ENCODE data around the gene MYH6.

Gene MYH6

GRCh38 chr14:23355871-23356435 lies 52.1 kb downstream of the MYH6 start:
- DNase-seq (ENCODE audit: low read depth): no peak

- no peak for DNase-seq (ENCODE audit: low read depth)
These were observed 53.1 kb downstream of the MYH6 start for GRCh38 chr14:23354990-23355389.

GRCh38 chr14:23353433-23353780 lies 54.7 kb downstream of the MYH6 start:
- no peak for DNase-seq (ENCODE audit: low read depth)

GRCh38 chr14:23352506-23353432 lies 55.3 kb downstream of the MYH6 start, which contains the start of gene SLC22A17:
TSS of gene SLC22A17 (minus strand) at chr14:23352887.
- DNase-seq (ENCODE audit: low read depth): peak; percentile 27

- no peak for DNase-seq (ENCODE audit: low read depth)
These were observed 56.2 kb downstream of the MYH6 start for GRCh38 chr14:23351681-23352505.

- no peak for DNase-seq (ENCODE audit: low read depth)
These were observed 58.8 kb downstream of the MYH6 start for GRCh38 chr14:23349156-23349845.

- DNase-seq (ENCODE audit: low read depth): no peak
These were observed 59.8 kb downstream of the MYH6 start for GRCh38 chr14:23348297-23348655.

- no peak for DNase-seq (ENCODE audit: low read depth)
These were observed 60.4 kb downstream of the MYH6 start for GRCh38 chr14:23347406-23348296.

- no peak for DNase-seq (ENCODE audit: low read depth)
These were observed 61.2 kb downstream of the MYH6 start for GRCh38 chr14:23346693-23347405.

GRCh38 chr14:23345987-23346692 lies 61.9 kb downstream of the MYH6 start:
- no peak for DNase-seq (ENCODE audit: low read depth)

- no peak for DNase-seq (ENCODE audit: low read depth)
These were observed 63.6 kb downstream of the MYH6 start for GRCh38 chr14:23344481-23344880.

GRCh38 chr14:23339506-23340268 lies 68.4 kb downstream of the MYH6 start:
- DNase-seq (ENCODE audit: low read depth): no peak

- no peak for DNase-seq (ENCODE audit: low read depth)
These were observed 72.5 kb downstream of the MYH6 start for GRCh38 chr14:23335623-23336022.
